Right ventricle myocardium superior (tissue), 1 donor: ENCODE measurements around the gene KLKB1. TPM values are rescaled to one million over a fixed set of nuclear protein-coding genes. Genes with fewer than 3 reads are reported as not detected.
"Not testable (repeated sequence)": the region's sequence is repeated elsewhere in the genome, so short reads cannot be mapped to it uniquely, and the experiment has no call there.

Experiments used
- ATAC-seq: fragments of 200-7000 bp; cut with Tn5 transposase; one replicate; pipeline ENCODE4 v1.9.1; 2020; ENCODE audit warnings: mild to moderate bottlenecking; ENCODE audit not compliant: poor library complexity
- DNase-seq: peaks from one replicate; pipeline ENCODE4 v3.0.0-alpha.2; 2020
- intact Hi-C: fragments of 100-400 bp; cut with DNase I; formaldehyde crosslinking; loops from one replicate; pipeline ENCODE4 v1.11.2; 2022
- total RNA-seq: library from RNA; stranded (reverse); fragmentation: NEBNext Ultra II Directional; extraction: Animal tissue kit (Norgen Biotek cat#: 25700); gene quantifications from one replicate; pipeline ENCODE4 v1.2.1, GENCODE V29; 2021
- donor health status: DM: no; HTN: yes; CAD: no; lungs with severe emphysema.

Gene KLKB1
- total RNA-seq, 1 donor from 2014 or later, result 1.2 TPM

DNA sequence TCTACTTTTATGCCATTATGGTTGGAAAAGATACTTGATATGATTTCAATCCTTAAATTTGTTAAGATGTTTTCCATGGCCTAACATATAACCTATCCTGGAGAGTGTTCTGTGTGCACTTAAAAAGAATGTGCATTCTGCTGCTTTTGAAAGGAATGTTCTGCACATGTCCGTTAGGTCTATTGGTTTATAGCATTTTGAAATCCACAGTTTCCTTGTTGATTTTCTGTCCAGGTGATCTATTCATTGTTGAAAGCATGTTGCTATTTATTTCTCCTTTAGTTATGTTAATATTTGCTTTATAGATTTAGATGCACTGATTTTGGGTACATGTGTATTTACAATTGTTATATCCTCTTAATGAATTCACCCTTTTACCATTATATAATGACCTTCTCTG lies 5.7 kb upstream of the KLKB1 start:
- ATAC-seq (no peak), DNase-seq (no peak)
- intact Hi-C loops, result no loop called here

GRCh38 chr4:186225848-186226247 lies 1.5 kb upstream of the KLKB1 start:
- DNase-seq (no peak), ATAC-seq (no peak)
- intact Hi-C loops, result no loop called here

DNA sequence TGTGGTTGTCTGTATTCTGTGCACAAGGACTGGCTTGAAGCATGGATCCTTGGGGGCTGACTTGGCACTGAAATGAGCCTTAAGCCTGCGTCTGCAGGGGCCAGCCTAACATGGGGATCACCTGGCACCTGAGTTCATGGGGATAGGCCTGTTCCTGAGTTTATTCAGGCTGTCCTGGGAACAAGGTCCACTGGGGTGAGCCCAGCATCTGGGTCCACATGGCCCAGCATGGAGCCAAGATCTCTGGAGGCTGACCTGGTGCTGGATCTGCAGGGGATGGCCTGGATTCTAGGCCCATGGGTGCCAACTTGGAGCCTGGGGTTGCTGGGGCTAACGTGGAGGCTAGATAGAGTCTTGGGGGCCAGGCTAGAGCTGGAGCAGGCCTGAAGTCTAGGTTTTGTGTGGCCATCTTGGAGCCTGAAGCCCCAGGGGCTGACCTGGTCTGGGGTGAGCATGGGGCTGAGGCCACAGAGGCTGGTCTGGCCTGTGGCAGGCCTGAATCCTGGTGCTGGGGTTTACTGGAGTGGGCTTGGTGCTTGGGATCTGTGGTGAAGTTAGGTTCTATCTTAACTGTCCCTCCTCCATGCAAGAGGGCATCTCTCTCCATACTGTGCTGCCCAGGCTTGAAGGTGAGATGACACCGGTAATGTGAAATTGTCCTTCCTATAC lies 652 bp upstream of the KLKB1 start:
- intact Hi-C loops, result no loop called here
- ATAC-seq (no peak), DNase-seq (no peak)

- DNase-seq (no peak), ATAC-seq (peak; percentile 25)
- intact Hi-C loops, result no loop called here
Observed at GRCh38 chr4:186227744-186228513, 622 bp downstream of the KLKB1 start.

GRCh38 chr4:186228514-186228894 lies 1.2 kb downstream of the KLKB1 start:
- intact Hi-C loops, result no loop called here
- no peak for ATAC-seq
- no peak for DNase-seq

DNA sequence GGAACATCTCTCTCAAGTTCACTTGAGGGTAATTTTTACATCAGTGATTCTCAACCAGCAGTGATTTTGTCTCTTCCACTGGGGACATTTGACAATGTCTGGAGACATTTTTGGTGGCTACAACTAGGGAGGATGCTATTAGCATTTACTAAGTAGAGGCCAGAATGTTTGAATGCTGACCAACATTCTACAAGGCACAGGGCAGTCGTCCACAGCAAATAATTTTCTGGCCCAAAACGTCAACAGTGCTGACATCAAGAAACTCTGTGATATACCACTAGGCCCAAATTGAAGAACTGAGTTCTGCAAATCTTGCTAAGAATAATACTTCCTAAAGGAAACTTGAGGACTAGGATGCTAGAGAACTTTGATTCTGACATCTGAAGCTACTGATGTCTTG lies 7.1 kb downstream of the KLKB1 start:
- intact Hi-C loops, result no loop called here
- ATAC-seq (no peak), DNase-seq (no peak)

DNA sequence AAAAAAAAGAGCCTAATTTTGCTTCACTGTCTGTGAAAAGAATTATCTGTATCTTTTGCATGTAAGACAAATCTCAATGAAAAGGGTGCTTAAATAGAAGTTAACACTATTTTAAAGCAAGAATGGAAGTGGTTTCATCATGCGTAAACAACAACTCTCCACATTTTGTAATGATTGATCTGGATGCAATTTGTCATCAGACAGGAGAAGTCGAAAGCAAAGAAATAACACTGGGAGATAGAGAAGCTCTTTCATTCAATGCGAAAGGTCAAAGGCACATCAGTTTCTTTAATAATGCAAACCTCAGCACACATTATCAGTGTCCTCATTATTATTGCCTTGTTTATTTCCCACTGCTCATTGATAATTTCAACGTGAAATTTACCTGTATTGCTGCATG lies 8.8 kb downstream of the KLKB1 start:
- DNase-seq (no peak), ATAC-seq (no peak)
- intact Hi-C loops, result no loop called here

DNA sequence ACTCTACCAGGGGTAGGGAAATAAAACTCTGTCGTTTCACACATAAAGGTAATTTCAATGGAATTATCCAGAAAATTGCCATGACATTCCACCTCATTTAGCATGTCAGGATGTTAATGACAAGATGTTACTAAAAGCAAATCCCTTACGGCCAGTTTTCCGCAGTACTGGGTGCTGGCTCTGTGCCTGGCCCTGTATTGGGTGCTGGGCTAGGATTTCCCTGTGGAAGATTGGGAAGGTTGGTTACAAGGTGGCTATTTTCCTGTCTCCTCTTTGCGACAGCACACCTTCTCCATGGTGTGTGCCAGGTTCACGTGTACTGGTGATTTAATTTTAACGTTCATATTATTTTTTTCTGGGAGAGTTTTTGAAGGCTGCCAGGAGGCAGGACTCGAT lies 13.1 kb downstream of the KLKB1 start:
- ATAC-seq, result no peak

GRCh38 chr4:186240848-186241491 lies 13.7 kb downstream of the KLKB1 start:
- intact Hi-C loops, result no loop called here
- ATAC-seq, result no peak
- no peak for DNase-seq

More for the DNA sequence above, 13.1 kb downstream of the KLKB1 start:
- intact Hi-C loops, result no loop called here
- no peak for DNase-seq

- DNase-seq, result no peak
- ATAC-seq, result no peak
Observed at GRCh38 chr4:186241616-186242015, 14.3 kb downstream of the KLKB1 start.

DNA sequence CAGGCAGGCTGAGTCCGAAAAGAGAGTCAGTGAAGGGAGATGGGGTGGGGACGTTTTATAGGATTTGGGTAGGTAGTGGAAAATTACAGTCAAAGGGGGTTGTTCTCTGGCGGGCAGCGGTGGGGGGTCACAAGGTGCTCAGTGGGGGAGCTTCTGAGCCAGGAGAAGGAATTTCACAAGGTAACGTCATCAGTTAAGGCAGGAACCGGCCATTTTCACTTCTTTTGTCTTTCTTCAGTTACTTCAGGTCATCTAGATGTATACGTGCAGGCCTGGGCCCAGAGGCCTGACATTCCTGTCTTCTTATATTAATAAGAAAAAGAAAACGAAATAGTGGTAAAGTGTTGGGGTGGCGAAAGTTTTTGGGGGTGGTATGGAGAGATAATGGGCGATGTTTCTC lies 14.7 kb downstream of the KLKB1 start:
- DNase-seq, ATAC-seq, intact Hi-C loops: not testable (repeated sequence)

More at GRCh38 chr4:186241616-186242015, 14.3 kb downstream of the KLKB1 start:
- intact Hi-C loops, result no loop called here

DNA sequence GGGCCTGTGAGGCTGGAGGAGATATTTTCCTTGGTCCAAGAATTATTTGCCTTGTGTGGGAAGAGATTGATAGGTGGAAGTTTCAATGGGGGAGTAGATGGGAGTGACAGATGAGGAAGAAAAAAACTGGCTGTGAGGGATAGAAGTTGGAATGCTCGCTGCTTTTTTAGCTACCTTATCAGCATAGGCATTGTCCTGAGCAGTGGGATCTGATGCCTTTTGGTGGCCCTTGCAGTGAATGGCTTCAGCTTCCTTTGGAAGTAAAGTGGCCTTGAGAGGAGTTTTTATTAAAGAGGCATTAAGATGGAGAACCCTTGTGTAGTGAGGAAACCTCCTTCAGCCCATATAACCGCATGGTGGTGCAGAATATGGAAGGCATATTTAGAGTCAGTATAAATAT lies 16.0 kb downstream of the KLKB1 start:
- intact Hi-C loops, result no loop called here

DNA sequence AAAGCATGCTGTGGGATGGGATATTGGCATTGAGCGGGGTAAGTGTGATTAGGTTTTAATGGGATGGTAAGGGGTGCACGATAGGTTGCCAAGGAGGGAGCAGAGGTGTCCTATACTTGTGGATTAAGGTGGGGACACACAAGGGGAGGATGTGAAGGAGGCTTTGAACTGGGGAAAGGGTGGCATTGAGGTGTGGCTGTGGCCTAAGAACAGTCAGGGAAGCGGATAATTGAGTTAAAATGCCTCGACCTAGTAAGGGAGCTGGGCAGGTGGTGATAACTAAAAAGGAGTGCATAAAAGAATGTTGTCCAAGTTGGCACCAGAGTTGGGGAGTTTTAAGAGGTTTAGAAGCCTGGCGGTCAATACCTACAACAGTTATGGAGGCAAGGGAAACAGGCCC lies 17.5 kb downstream of the KLKB1 start:
- intact Hi-C loops, result no loop called here
- DNase-seq (no peak), ATAC-seq (no peak)

More for the DNA sequence above, 16.0 kb downstream of the KLKB1 start:
- no peak for ATAC-seq
- no peak for DNase-seq

GRCh38 chr4:186247062-186247752 lies 19.9 kb downstream of the KLKB1 start:
- intact Hi-C loops, ATAC-seq, DNase-seq: not testable (repeated sequence)

- DNase-seq (no peak), ATAC-seq (no peak)
- intact Hi-C loops, result no loop called here
Observed at GRCh38 chr4:186248643-186249042, 21.3 kb downstream of the KLKB1 start.

- intact Hi-C loops, result no loop called here
- ATAC-seq (no peak), DNase-seq (no peak)
Observed at GRCh38 chr4:186249785-186250754, 22.8 kb downstream of the KLKB1 start.

- ATAC-seq, result no peak
- DNase-seq, result no peak
- intact Hi-C loops, result no loop called here
Observed at GRCh38 chr4:186250760-186251159, 23.5 kb downstream of the KLKB1 start.

GRCh38 chr4:186255122-186255521 lies 27.8 kb downstream of the KLKB1 start:
- ATAC-seq (no peak), DNase-seq (no peak)
- intact Hi-C loops, result no loop called here
